Measurements from ENCODE around the gene HEATR5B. TPM values are rescaled to one million over a fixed set of nuclear protein-coding genes. Genes with fewer than 3 reads are reported as not detected.

HEATR5B gene
- total and polyA plus RNA-seq, 9 of the 15 experiments (the other 6 are each of a cell fraction or from before 2014, with no cell fraction given), result 4.2 to 21.7 (median 12.2) TPM

- TF ChIP-seq ZNF511 (CRISPR knock-in tag; IDR thresholded peaks at IDR 0.05) (peak; percentile 32; the same call in 1 of the 2 replicates), NFE2L1 (tag; IDR thresholded peaks at IDR 0.05; ENCODE audit: borderline replicate concordance, low read depth) (no peak), PRDM10 (IDR thresholded peaks at IDR 0.05; ENCODE audit: partially characterized antibody) (peak; percentile 46), RBBP5 (IDR thresholded peaks at IDR 0.05; ENCODE audit: borderline replicate concordance, insufficient read depth, low read length, poor library complexity, severe bottlenecking) (peak; percentile 91), GABPB1 (CRISPR knock-in tag; IDR thresholded peaks at IDR 0.05) (peak; percentile 66), ZNF609 (CRISPR knock-in tag; IDR thresholded peaks at IDR 0.05; ENCODE audit: borderline replicate concordance) (no peak; the same call in 1 of the 2 replicates), TOE1 (IDR thresholded peaks at IDR 0.05; ENCODE audit: borderline replicate concordance) (peak; percentile 14; the same call in 1 of the 2 replicates), TOE1 (CRISPR knock-in tag; IDR thresholded peaks at IDR 0.05; ENCODE audit: borderline replicate concordance, low read depth) (no peak), ZNF830 (CRISPR knock-in tag; IDR thresholded peaks at IDR 0.05) (no peak), ZMIZ1 (IDR thresholded peaks at IDR 0.05; ENCODE audit: low read depth in 2 of 2, low read length in 2 of 2) (no peak), CBX3 (IDR thresholded peaks at IDR 0.05; ENCODE audit: borderline replicate concordance in 1 of 2, low read length in 2 of 2) (peak in 1 of 2 experiments; percentile 43; a peak in 1 of 3 replicates), NFATC3 (IDR thresholded peaks at IDR 0.05) (no peak)
Measured at GRCh38 chr2:37083873-37084794, at the start of gene HEATR5B, which contains the start of gene GPATCH11 (continued).
